GM21515 (cell line): ENCODE measurements around the gene OTOGL.
"Not testable (repeated sequence)": the region's sequence is repeated elsewhere in the genome, so short reads cannot be mapped to it uniquely, and the experiment has no call there.

Experiments used
- ATAC-seq: cut with Tn5 transposase; IDR thresholded peaks from one replicate; pipeline ENCODE4 v1.9.1; 2021; ENCODE audit not compliant: unreplicated experiment

The OTOGL gene

DNA sequence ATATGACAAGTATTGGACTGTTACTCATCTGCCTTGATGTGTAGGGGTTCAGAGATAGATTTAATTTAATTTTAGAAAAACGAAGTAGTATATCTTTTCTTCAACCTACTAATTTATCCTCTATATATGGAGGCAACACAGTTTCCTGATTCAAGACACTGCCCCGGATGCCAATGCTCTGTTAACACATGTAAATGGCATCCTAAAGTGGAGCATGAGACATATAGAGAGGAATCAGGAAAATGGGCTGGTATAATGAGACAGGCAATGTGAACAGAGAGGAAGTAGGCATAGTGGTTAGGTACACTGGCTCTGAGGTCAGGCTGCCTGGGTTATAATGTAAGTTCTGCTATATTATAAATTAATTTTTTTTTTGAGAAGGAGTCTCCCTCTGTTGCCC is 85.6 kb downstream of the OTOGL start:
- ATAC-seq, result no peak

DNA sequence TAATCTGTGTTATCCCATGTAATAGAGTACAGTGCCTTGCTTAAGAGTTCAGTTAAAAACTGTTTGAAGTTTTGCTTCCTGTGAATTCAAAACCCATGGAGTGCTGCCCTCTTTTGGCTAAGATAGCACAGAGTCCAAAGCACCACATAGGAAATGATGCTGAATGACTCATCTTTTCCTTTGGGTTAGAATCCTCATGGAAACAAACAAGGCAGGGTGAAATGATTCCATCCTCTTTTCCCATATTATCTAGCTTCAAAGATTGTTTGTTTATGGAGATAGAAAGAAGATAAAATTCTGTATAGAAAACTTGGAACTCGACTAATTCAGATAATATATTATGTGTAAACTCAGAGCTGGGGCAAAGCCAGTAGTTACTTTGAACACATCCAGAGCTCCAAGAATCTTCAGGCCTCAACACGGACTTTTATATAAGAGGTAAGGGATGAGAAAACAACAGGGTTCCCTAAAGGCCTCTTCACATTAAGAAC is 87.4 kb downstream of the OTOGL start:
- no peak for ATAC-seq

DNA sequence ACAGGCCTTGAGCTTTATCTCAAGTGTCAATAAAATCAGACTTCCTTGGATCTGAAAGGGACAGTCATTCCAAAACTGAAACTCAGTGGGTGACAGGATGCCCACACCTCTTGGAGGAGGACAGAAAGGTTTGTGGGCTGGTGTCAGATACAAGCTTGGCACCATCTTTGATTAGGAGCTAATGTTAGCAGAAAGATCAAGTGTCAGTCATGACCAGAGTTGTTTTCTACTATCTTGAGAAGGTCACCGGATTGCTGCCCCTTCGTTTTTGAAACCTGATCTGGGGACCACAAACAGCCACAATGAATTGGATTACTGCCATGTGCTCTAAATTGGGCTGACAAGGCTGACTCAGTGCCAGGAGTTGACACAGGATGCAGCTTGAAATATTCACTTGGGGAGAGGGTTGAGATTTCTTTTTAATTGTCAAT is 88.3 kb downstream of the OTOGL start:
- no peak for ATAC-seq

DNA sequence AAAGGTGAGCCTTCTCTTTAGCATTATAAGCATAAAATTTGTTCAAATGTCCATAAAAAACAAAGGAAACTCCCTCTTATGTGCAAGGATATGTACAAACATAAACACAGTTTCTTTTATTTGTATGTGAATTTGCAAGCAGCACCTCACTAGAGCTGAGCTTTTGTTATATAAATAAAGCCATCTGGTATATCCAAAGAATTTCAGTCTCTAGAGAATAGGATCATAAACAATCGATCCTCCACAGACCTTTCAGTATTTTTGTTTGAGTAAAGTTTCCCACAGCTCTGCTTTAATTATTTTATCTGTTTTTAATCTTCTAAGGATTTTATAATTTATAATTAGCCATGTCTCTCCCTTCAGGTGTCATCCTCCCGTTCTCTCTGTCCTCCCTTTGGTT is 89.2 kb downstream of the OTOGL start:
- no peak for ATAC-seq

DNA sequence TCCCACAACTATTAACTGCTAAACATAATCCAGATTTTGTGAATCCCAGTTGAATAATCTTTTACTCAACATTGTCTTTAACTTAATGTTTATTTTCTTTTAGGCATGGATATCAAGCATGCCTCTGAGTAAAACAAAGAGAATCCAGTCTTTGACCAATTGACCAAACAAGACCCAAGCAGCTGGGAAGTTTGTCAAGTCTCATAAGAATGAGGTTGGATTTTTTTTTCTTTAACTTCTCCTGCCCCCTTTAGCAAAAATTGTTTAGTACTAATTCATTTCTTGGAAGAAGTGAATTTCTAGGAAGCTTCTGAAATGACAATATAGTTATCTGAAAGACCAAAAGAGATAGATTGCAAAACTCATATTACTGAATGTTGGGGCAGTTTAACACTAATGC is 89.9 kb downstream of the OTOGL start:
- no peak for ATAC-seq

DNA sequence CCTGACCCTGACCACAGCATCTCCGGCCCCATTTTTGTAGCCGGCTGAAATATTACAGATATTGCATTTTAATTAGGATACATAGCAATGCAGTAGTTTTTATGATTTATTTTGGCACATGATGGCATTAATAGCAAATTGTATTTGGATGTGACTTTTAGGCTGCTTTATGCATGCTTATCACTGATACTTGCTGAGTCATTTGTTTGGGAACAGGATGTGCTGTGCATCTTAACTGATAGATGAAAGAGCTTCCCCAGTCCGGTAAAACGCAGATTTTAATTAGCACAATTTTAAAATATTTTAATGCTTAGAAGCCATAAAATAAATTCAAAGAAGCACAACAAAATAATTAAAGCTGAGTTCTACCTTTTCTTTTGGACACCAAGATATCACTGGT is 90.7 kb downstream of the OTOGL start:
- ATAC-seq, result no peak

DNA sequence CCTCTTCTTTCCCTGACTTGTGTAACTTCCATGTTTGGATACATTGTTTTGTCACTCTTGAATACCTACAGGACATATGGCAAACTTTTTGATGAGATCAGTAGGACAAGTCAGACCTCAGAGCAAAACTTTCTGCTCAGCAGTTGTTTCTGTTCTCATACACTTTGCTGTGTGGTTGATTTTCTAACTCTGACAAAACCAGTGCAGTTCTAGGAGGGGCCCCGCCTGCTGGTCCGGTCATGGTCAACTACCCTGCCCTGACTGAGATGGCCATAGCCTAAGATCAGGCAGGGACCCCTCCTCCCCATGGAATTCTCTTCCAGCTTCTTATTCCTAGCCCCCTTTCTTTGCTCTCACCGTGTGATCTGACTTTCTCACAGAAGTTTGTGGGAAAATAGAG is 92.8 kb downstream of the OTOGL start:
- ATAC-seq, result no peak

DNA sequence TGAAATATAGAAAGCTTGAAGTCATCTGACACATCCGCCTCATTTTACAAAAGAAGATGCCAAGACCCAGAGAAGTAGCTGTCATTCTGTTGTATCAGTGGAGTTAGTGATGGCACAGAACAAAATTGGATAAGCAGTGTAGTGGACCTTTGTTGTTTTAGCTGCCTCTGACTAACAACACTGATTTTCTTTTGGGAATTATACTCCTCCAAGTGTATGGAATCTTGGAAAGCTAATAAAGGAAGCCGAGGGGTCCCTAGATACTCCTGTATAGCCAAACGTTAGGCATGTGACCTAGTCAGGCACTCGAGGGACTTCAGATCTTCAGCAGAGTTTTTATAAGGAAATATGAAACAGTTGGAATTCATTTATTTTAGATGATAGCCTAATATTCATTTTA is 94.5 kb downstream of the OTOGL start:
- no peak for ATAC-seq

DNA sequence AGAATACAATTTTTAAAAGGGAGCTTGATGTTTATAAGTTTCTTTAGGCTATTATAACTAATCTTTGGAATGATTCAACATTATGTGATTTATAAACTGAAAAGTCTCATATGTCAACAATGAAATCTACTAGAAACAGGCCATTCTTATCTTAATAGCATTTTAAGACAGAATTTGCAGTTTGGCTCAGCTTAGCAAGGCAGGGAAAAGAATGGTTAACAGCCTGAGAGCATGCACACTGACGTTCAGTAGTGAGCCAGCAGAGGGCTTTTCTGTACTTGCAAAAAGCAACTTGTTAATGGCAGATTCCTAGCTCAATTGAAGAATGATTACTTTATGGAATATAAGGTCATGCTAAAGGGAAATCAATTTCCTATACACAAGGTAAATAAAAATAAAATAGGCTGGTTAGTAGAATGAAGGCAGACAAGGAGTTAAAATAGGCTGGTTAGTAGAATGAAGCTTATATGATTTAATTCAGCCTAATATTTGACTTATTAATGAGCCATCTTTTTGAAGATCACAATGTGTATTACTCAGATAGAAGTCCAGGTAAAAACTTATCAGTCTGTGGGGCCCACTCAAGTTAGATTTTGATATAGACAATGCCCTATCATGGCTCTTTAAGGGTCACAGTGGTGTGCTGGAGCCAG is 95.9 kb downstream of the OTOGL start:
- ATAC-seq, result no peak

DNA sequence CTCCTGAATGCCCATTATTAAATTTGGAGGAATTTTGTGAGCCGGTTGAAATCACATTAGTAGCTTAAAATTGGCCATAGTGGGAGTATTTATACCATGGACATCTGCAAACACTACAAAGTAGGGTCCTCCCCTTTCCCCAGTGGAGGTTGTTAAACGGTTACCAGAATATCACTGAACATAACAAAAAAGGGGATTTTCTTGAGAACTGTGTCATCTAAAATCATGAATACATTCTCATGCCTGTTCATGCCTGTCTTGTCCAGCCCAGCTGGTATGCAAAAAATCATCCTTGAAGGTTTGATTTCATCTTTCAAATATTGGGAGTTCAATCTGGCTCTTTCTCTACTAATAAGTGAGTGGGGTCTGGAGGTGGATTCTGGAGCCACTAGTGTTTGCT is 96.4 kb downstream of the OTOGL start:
- no peak for ATAC-seq

DNA sequence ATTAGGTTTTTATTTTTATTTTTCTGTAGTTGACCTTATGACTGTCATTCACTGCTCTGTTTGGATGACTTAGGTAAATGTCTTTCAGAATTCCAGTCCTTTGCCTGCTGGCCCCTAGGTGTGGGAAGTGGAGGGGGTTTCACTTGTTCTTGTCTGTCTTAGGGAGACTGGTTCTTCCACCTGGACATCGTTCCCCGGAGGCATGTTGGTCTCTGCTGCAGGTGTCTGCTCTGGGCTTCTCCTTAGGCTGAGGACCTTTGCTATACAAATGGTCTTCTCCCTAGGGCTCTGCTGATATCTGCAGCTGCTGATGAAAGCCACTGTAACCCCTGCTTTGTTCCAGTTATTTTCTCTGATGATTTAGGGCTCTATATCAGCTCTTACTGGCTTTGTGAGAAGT is 97.1 kb downstream of the OTOGL start:
- no peak for ATAC-seq

DNA sequence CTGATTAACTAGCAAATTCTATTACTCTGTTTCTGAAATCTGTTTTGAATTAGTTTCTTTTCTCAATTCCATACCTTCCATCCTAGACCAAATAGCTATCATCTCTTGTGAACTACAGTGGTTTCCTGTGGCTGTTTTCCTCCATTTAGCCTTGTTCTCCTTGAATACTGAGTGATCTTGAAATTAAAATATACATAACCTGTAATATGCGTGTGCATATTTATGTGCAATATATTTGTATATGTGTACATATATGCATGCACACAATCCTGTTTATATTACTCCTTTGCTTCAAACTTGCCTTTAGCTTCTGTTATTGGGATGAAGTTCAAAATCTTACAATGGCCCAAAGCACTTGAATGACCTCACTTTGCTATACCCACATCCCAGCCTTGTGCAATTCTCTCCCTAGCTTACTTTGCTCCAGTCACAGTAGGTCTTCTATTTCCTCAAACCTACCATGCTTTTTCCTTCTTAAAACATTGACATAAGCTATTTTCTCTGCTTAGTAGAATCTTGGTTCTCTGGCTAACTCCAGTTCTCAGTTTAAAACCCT is 99.5 kb downstream of the OTOGL start:
- ATAC-seq, result no peak

DNA sequence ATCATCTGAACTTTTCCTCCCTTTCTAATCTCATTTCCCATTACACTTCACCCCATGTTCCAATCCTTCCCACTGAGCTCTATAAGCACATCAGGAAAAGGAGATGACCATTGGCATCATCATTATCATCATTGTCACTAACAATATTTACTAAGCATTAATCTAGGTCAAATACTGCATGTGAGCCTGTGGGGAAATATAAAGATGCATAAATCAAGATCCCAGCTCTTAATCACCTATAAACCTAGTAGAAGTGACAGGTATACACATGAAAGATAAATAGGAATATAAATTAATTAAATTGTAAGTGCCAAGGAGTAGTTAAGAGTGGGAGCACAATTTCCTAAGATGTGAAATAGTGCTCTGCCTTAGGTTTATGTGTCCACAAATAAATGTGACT is 100.6 kb downstream of the OTOGL start:
- no peak for ATAC-seq

DNA sequence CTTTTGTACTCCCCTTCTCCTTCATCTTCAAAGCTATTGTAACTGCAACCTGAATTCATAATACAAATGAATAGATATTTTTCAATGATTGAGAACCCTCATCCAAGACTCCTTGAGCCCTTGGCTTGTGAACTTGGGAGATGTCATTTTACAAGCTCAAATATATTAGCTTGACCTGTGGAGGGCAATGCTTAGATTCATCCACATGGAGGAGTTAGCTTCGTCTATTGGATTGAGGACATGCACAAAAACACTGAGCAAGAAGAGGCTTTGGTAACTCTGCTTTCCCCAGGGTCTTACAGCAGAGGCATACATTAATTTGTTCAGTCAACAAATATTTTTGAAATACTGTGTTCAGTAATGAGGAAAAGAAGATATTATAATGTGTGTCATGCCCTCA is 101.1 kb downstream of the OTOGL start:
- no peak for ATAC-seq

DNA sequence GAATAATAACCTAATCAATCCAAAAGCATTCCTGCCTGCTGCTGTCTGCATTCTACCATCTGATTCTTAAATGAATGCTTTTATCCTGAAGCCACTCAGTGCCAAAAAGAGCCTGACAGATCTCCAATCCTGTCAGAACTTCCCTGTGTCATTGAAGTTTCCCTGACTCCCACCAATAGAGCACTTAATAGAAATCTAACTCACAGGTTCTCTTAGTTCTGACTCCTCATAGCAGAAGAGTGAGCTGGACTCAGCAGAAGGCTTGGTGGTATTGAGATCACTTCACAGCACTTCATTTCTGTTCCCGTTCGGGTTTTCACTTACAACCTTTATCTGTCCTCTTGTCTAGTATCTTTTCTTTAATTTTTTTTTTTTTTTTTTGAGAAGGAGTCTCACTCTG is 102.6 kb downstream of the OTOGL start:
- ATAC-seq, result no peak

DNA sequence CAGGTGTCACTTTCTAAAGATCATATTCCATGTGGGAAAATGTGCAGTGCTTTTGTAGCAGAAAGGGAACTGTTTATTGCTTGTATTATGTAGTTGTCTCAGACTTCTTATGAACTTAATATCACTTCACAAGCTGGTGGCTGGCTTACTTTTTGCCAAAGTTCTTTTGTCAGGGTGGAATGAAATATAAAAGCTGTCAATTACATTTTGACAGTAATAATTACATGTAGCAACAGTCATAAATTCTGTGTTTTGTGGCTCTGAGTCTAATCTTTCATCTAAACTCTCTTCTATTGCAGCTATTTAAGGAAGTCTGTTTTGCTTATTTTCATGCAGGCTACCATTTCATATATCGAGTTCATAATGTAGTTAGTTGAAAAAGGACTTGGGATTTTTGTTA is 106.6 kb downstream of the OTOGL start:
- ATAC-seq, result no peak

DNA sequence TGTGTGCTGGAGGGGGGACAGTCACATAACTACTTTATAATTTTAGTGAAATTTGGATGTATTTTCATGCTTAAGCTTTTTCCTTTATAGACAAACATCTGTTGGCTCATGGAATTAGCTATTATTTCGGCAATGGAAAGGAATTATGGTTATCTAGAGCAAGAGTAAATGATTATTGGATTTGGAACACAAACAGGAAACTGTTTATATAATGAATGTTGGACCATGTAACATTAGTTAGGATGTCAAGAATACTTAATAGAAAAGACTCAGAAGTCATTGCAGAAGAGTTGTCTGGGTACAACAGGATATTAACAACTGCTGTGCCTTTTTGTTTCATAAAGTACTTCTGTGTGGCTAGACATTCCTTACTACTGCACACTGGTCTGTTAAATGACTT is 108.7 kb downstream of the OTOGL start:
- no peak for ATAC-seq

DNA sequence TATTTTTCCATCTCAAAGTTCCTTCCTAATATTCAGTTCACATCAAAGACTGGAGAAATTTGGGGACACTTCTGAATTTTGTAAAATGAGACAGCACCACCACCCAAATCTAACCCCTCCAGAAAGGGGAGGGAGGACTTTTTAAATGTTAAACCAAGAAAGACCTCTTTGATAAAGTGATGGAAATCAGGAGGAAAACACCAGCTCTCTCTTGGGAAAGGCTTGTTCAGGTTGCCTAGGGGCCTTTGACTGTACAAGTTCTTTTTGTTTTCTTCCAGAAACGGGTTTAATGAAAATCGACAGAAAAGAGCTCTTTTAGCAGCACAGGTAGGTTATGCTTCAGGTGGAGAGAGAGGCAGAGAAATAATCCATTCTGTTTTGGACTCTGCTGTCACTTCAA is 112.3 kb downstream of the OTOGL start:
- ATAC-seq, result no peak

DNA sequence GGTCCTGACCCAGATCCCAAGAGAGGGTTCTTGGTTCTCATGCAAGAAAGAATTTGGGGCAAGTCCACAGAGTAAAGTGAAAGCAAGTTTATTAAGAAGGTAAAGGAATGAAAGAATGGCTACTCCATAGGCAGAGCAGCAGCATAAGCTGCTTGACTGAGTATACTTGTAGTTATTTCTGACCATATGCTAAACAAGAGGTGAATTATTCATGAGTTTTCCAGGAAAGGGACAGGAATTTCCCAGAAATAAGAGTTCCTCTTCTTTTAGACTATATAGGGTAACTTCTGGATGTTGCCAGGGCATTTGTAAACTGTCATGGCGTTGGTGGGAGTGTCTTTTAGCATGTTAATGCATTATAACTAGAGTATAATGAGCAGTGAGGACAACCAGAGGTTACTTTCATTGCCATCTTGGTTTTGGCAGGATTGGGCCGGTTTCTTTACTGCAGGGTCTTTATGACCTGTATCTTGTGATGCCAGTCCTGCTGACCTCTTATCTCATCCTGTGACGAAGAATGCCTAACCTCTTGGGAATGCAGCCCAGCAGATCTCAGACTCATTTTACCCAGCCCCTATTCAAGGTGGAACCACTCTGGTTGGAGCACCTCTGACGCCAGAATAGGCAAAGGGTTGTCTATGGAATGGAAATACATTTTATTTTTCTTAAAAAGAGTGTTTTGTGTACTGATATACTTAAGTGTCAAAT is 113.8 kb downstream of the OTOGL start:
- no peak for ATAC-seq

DNA sequence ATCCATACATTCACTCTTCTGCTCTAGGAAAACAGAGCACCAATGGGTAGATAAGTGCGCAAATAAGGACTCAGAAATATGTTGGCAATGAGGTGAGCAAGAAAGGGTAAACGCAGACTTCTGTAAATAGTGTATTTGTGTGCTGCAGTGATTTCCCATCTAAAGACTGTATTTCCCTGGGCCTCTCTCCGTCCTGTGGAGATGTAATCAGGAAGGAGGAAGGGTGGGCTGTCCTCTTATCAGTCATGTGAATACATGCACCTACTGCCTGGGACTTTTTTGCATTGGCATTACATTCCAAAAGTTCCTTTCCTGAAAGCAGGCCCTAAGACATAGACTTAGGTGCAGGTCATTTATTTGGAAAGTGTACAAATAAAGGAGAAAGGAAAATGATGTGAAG is 114.5 kb downstream of the OTOGL start:
- ATAC-seq, result no peak

DNA sequence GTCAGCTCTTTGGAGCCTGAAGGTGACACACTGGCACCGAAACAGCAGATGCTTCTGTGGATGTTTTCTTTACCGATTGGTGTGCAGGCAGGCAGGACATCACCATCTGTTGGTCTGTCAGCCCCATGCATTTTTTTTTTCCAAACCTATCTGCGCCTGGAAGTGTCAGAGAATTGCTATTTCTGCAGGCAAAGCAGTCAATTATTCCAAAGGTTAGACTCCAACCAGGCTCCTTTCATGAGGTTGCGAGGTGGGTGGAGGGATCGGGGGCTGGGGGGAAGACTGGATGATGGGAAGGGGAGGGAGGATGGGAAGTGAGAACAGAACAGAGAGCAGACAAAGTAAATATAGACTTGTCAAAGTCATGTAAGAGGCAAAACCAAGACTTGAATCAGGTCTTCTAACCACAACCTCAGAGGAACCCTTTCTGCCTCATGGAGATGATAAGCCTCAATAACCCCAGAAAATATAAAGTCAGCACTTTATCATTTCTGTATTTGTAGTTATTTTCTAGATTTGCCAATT is 117.7 kb downstream of the OTOGL start:
- no peak for ATAC-seq

DNA sequence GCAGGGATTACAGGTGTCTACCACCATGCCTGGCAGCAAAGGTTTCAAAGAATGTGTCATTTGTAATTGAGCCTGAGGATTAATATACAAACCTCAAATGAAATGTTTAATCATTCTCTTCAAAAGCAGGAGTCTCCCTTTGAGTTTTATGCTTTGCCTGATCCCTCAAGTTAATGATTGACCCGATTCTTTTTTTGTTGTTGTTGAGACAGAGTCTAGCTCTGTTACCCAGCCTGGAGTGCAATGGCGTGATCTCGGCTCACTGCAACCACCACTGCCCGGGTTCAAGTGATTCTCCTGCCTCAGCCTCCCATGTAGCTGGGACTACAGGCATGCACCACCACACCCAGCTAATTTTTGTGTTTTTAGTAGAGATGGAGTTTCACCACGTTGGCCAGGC is 119.6 kb downstream of the OTOGL start:
- ATAC-seq, result not testable (repeated sequence)
